HG03135 (cell line): ENCODE measurements around the gene C1orf198.

ENCODE experiments used
- ATAC-seq: cut with Tn5 transposase; IDR thresholded peaks from one replicate; pipeline ENCODE4 v1.9.1; 2021; ENCODE audit warnings: mild to moderate bottlenecking, moderate library complexity; ENCODE audit not compliant: unreplicated experiment

Gene C1orf198

DNA sequence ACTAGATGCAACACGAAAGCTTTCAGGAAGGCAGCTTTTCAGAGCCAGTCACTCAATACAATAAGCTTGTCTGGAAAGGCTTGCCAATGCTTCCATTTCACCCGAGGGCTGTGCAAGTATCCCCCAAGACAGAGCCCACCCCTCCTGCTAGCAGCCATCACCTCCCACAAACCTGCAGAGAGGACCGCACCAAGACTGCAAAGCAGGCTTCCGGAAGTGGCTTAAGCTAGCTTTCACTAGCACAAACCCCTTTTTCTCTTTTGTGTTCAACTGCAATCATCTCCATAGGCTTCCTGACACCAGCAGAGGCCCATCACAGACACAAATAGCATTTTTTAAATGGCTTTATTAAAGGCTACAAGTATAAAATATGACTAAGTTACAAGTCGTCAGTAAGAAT, 31.5 kb downstream of the C1orf198 start:
- no peak for ATAC-seq

DNA sequence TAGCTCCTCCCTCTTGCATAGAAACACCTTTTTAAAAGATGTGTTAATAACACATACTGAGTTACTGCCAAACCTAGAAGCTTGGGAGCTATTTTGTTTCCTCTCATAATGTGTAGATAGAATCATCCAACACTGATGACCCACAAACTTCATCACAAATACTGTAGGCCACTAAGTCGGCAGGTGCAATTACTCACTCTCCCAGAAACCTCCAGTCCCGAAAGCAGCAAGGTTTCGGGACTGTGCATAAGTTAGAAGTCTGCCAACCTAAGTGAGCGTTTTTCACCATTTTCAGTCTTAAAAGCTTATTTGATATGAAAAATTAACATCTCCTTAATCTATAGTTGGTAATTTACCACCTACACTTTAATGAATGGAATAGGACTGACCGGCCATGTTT, 32.0 kb downstream of the C1orf198 start:
- ATAC-seq, result no peak

DNA sequence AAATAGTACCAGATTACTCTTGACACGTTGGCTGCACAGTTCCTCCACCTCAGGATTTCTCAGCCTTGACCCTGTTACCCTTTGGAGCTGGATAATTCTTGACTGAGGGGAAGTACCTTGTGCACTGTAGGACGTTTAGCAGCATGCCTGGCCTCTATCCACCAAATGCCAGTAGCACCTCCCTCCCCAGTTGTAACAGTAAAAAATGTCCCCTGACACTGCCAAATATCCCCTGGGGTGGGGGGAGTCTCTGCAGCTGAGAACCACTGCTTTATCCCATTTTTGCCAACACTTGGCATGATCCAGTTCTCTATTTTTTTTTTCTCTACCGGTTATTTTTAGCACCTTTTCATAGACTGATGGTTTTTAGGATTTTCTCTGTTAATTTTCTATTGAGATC, 34.0 kb downstream of the C1orf198 start:
- ATAC-seq, result no peak

DNA sequence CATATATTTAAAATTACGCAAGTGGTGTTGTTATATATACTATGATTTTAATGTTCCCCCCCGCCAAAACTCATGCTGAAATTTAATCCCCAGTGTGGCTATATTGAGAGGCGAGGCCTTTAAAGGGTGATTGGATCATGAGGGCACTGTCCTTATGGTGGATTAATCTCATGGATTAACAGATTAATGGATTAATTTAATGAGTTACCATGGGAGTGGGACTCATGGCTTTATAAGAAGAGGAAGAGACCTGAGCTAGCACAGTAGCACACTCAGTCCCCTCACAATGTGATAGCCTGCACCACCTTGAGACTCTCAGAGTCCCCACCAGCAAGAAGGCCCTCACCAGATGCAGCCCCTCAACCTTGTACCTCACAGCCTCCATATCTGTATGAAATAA, 34.8 kb downstream of the C1orf198 start:
- ATAC-seq, result no peak

DNA sequence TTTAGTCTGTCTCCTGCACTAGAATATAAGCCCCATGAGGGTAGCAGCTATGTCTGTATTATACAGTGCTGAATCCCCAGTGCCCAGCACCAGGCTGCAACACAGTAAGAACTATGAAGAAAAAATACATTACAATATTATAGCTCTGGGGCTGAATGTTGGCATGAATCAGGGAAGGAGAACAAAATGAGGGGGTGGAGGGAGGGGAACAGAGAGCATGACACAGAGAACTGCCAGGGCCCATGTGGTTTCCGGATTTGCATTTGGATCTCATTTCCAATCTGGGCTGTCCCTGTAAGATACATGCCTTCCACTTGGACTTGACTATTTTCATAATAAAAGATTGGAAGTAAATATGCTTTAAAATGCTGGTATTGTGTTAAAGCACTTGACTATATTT, 35.8 kb downstream of the C1orf198 start:
- no peak for ATAC-seq

DNA sequence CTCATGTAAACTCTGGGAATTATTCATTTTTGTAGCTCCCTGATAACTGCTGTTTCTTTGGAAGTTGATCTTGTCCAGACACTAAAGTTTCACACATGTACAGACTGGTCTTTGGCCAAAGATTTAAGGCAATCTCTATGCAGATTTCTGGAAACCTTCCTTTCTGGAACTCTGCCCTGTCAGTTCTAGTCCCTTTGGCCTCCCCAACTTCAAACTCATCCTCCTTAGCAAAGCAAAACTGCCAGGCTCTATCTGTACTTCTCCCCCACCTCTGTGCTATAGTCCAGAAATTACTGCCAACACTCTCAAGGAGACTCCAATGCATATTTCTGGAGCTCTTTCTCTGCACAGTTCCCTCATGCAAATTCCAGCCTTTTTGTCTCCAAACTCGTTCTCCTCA, 36.5 kb downstream of the C1orf198 start:
- no peak for ATAC-seq

DNA sequence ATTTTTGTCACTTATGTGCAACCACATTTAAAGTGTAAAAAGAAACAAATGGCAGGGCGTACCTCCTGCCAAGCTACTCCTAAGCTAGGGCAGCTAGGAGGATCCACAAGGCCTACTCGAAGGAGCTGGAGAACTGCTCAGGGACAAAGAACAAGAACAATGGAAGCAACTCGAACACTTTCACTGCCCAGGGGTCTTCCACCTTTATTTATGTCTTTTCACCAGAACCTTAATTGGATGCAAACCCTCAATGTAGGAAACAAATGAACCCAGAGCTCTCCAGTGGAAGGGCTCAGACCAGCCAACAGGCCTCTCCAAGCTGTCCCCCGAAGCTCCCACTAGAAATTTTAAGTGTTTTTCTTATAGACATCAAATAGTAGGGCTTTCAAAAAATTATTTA, 39.9 kb downstream of the C1orf198 start:
- ATAC-seq, result no peak

DNA sequence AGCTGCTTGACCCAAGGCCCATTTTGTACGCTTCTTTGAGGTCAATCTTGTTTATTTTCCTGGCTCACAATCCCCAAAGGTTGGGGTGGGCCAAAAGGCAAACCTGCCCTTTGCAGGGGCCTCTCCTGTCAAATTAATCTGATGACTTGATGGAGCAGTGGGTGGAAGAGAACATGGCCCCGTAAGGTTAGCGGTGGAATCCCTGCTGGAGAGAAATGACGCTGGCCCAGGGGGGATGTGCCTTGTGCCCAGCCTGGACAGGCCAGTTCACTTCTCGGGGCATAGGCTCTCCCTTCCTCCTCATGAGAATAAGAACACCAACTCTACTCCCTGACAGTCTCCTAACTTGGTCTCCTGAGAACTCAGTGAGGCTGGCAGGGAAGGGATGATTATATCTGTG, 40.5 kb downstream of the C1orf198 start:
- ATAC-seq, result no peak

DNA sequence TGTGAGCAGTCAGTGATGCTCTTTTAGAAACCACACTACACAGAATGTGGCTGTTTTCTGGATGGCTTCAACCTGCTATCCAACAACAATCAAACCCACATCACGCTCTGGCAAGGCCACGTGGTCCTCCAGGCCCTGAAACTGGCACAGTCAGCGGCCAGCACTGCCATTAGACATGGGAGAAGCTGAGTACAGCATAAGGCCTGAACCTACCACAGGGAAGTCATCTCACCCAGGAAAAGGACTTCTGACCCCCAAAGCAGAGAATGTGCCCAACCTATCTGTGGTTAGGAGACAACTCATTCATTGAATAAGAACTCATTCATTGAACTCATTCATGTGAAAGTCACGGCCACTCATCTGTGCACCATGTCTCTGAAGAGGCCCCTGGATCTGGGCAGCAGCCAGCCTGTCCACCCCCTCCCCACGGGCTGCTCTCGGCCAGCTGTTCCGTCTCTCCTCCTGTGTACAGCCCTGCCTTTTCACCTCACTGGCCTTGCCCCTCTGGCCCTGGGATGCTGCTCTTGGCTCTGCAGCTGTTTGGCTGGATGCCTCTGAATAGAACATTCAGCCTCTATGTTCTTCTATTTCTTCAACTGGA, 41.1 kb downstream of the C1orf198 start:
- ATAC-seq, result no peak

DNA sequence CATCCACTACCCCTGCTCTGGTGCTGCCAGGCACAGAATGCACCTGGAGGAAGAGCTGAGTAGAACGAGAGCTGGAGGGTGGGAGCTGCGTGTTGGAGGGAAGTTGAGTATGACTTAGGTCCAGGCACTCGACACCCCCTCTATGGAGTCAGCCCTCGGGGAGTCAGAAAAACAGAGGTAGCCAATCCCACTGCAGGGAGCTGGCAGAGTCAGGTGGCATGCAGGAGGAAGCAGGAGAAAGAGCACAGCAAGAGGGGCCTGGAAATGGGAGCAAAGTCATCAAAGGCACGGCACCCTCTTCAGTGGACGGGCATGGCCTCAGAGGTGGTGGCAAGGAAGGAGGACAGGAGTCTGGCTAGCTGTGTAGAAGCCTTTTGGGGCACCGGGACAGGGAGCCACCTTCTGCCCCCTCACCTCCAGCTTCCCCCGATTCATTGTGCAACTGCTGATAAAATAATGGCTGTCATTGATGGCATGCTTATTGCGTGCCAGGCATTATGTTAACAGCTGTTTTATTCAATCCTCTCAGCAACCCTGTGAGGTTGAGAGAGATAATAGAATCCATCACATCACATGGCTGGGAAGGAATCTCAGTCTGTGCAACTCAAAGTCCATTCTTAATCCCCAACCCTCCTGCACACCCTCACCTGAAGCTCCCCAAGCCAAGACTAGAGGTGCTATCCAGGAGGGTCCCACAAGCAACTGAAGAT, 42.0 kb downstream of the C1orf198 start:
- ATAC-seq, result no peak

DNA sequence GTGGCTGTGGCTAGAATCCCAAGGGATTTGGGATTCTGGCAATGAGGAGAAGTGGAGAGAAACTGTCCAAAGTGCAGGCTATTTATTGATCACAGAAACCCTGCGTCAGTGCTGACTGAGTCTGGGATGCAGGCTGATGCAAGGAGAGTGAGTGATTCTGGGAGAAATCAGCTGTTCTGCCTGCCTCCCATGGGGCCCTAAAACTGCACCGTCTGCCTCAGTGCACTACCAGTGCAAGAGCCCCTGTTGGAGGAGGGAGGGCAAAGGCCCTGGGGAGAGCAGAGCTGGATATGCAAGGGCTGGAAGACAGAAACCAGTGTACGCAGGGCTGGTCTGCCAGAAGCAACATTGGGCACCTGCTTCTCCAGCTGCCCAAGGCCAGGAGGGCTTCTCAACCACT, 42.6 kb downstream of the C1orf198 start:
- no peak for ATAC-seq

DNA sequence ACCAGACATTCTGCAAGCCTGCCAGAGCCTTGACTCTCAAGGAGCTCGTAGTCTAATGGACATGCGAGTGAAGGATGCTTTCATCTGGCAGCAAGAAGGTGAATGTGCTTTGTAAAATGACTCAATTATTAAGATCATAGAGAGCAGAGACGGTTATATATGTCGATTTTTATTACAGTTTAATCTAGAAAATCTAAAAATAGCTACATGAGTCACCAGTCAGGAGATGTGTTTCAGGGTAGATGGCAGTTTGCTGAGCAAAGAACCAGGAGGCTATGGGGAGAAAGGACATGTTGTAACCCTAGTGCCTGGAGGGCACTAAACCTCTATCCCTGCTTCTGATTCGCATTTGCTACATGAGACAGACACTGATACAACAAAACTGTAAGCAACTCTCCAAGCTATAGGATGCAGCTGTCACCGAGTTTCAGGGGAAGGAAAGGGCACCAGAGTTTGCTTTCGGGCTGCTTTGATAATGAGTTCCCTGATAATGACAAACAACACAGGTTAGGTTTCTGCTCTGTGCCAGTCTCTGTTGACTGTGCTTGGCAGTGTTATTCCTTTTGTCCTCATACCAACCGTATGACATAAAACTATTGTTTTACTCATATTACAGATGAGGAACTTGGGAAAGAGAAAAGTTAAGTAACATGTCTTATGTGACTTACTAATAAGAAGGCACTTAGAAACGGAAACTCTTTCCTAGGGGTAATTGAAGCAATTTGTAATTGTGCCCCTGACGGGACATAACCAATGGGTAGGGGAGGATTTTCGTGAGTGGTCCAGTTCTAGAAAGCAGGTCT, 43.2 kb downstream of the C1orf198 start:
- no peak for ATAC-seq

DNA sequence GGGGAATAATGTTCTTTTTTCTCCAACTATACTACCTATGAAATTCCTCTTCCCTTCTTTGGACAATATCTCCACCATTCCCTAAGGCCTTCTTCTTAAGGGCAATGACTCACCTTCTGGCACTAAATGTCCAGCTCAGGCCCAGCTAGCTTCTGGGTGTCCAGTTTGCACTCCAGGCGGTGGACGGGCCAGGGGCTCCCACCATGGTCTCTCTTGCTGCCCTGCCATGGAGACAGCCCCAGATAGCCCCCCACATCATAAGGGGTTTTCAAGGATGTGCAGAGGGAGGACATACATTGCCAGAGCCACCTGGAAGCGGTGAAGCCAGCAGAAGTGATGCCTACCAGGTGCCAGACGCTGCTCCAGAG, 43.8 kb downstream of the C1orf198 start:
- ATAC-seq, result no peak

DNA sequence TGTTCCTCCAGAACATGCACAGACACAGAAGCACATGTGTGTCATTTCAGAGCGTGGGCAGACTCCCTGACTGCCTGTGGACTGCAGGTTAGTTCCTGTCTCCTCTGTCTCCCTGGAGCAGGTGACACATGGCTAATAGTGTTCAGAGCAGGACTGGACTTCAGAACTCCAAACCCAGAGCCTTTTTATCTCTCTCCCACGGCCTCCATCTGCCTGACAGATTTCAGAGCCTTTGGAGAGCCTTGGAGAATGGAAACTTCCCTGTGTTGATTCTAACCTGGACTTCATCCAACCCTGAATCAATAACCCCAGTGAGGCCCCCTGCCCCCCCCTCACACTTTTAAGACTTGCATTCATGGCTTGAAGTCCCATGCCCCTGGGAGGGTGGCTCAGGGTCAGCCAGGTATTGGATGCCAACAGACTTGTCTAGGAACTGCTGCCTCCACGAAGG, 44.4 kb downstream of the C1orf198 start:
- ATAC-seq, result no peak

DNA sequence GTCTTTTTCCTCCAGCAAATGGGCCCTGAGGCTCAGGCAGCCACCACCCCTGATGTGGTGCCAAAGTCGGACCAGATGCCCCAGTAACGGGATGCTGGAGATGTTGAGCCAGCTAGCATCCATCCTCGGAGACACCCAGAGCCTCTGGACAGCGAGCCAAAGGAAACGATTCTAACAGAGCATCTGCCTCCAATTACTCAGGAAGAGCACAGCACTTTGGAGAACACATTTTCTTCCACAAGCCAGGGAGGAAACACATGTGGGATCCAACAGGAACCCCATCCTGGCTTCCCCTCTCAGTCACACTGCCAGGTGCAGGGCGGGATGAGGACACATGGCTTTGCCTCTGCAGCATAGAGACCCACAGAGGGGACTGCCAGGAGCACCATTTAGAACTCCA, 44.9 kb downstream of the C1orf198 start:
- no peak for ATAC-seq

DNA sequence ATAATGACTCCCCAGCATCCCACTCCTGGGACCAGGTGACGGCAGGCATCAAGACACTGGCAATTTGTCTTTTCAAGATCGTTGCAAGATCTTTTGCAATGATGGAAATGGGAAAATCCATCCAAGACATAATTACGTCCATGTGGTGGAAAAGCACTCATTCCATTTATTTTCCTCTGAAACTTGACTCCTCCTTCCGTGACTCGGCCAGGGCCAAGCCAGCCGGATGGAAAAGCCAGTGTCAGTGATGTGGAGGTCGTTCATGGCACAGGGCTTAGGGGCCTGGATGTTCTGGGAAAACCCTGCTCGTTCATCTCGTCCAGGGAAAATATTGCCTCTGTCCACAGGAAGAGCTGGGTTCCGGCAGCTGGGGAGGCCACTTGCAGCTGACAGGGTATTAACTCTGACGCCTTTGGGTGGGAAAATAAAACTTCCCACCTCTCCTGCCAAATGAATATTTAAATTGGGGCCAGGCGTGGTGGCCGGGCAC, 46.2 kb downstream of the C1orf198 start:
- no peak for ATAC-seq

DNA sequence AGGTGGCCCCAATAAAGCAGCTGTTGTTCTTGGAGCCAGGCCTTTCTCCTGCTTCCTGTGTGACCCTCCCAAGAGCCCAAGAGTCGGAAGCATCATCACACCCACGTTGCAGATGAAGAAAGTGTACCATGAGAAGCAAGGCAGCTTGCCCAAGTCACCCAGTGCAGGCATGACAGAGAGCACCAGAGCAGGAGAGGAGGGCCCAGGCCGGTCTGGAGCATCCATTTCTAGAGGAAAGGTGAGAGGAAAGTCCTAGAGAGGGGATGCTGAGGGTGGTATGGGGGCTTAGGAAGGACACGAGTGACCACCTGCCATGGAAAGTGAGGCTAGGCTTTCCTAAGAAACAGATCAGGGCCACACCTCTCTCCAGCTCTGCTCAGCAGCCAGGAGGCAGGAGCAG, 47.0 kb downstream of the C1orf198 start:
- no peak for ATAC-seq

DNA sequence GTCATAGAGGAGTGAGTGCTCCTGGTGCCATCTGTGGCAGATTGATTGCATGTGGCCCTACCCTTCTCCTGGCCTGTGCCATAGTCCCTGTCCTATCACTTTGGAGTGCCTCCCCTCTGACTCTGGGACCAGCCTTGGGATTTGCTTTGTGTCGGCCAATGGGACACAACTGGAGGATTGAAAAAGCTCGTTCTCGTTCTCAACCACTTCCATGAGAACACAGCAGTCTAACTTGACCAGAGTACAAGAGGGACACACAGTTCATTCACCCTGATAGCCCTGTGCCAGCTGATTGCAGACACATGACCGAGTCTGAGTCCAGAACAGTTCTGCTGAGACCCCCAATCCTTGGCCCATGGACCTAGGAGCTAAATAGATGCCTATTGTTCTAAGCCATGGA, 47.8 kb downstream of the C1orf198 start:
- no peak for ATAC-seq

DNA sequence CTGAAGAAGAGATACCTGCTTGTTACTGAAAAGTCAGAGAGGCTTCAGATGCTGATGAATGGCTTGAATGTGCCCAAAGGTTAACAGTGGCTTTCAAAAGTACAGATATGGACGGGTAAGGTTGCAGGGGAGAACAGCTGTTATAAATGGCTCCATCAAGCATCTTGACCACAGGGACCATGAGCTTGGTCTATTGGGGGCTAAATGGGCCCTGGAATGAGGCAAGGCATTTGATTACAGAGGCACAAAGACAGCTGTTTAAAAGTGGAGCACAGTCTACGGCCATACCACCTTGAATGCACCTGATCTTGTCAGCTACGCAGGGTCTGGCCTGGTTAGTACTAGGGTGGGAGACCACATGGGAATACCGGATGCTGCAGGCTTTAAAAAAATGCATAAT, 48.3 kb downstream of the C1orf198 start:
- ATAC-seq, result no peak

DNA sequence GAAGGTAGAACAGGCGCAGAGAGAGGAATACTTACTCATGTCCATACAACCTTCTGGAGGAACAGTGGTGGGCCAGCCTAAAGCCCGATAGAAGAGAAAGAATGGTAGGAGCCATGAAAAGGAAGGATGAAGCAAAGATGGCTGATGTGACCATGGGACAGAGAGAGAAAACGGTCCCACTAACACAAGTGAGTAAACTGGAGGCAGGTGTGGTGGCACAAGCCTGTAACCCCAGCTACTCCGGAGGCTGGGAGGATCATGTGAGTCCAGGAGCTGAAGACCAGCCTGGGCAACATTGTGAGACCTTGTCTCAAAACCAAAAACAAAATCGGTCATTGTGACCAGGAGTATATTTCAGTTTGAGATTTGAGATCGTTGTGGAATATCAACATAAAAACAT, 49.4 kb downstream of the C1orf198 start:
- no peak for ATAC-seq

DNA sequence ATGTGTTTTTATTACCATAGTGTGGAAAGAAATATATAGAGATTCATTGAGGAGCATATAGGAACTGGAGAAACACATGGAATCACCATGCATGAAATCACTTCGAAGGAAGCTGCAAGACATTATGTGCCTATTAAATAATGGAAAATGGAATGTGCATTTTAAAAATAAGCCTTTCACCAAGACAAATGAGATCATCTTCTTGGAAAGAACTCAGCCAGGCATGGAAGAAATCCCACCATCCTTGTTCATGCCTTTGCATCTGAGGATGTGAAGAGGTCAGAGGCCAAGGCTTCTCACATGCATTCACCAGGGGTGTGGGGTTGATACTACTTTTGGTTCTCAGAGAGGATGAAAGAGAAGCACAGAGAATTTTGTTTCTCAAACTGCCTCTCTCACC, 50.0 kb downstream of the C1orf198 start:
- ATAC-seq, result no peak

DNA sequence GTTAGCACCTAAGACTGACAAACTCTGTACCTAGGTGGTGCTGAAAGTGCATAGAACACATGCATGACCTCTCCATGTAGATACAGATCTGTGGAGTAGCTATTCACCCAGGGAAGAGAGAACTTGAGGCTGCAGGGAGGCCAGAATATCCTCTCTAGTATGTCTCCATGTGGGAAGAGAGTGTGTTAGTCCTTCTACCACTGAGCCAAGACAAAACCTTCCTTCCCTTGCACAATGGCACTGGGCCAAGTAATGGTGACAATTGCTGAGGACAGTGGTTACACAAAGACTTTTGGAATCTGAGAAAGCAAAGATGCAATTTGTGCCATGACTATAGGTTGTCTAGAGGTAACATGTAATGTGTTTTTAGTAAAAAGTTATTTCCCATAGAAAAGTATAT, 52.3 kb downstream of the C1orf198 start:
- no peak for ATAC-seq
